Neural cell (in vitro differentiated cells): ENCODE data around the gene MCCC1.

Source experiments
- CTCF ChIP-seq: fragments of 450-650 bp; IDR thresholded peaks from 2 replicates; pipeline ENCODE4 v1.5.1; 2014; ENCODE audit warnings: antibody characterized with exemption, mild to moderate bottlenecking, moderate library complexity; ENCODE audit not compliant: poor library complexity, severe bottlenecking
- EP300 ChIP-seq: fragments of 450-650 bp; conservative IDR thresholded peaks from 2 replicates; pipeline ENCODE4 v1.6.1; 2014; ENCODE audit warnings: antibody characterized with exemption, mild to moderate bottlenecking, moderate library complexity; ENCODE audit not compliant: poor library complexity, severe bottlenecking
- EZH2 ChIP-seq: fragments of 200-600, 300-800 bp; shearing (Covaris generic), sonication (generic); IDR thresholded peaks from 2 replicates; pipeline ENCODE4 v1.6.1; 2014; ENCODE audit warnings: antibody characterized with exemption, low read length, borderline replicate concordance, mild to moderate bottlenecking; ENCODE audit not compliant: insufficient read depth, poor library complexity, severe bottlenecking
- MXI1 ChIP-seq: fragments of 450-650 bp; conservative IDR thresholded peaks from 2 replicates; pipeline ENCODE4 v1.6.1; 2014; ENCODE audit warnings: antibody characterized with exemption, mild to moderate bottlenecking; ENCODE audit not compliant: poor library complexity, severe bottlenecking
- POLR2AphosphoS5 ChIP-seq: IDR thresholded peaks from 2 replicates; pipeline ENCODE4 v1.6.1; 2012
- RAD21 ChIP-seq: fragments of 450-650 bp; conservative IDR thresholded peaks from 2 replicates; pipeline ENCODE4 v1.6.1; 2014; ENCODE audit warnings: antibody characterized with exemption, mild to moderate bottlenecking, moderate library complexity
- SMC3 ChIP-seq: fragments of 450-650 bp; conservative IDR thresholded peaks from 2 replicates; pipeline ENCODE4 v1.6.1; 2014; ENCODE audit warnings: antibody characterized with exemption, mild to moderate bottlenecking, moderate library complexity; ENCODE audit not compliant: poor library complexity
- TAF1 ChIP-seq: IDR thresholded peaks from 2 replicates; pipeline ENCODE4 v1.6.1; 2012; ENCODE audit warnings: low read depth
- TF ChIP-seq, protein P1 (sequence below): IDR thresholded peaks from 2 replicates; pipeline ENCODE4 v1.6.1; 2012; ENCODE audit warnings: borderline replicate concordance

- TF ChIP-seq CTCF, result no peak
- TF ChIP-seq EZH2, result no peak
- TF ChIP-seq POLR2AphosphoS5, result no peak
- no peak for TF ChIP-seq MXI1
- no peak for TF ChIP-seq EP300
- TF ChIP-seq, protein P1, sequence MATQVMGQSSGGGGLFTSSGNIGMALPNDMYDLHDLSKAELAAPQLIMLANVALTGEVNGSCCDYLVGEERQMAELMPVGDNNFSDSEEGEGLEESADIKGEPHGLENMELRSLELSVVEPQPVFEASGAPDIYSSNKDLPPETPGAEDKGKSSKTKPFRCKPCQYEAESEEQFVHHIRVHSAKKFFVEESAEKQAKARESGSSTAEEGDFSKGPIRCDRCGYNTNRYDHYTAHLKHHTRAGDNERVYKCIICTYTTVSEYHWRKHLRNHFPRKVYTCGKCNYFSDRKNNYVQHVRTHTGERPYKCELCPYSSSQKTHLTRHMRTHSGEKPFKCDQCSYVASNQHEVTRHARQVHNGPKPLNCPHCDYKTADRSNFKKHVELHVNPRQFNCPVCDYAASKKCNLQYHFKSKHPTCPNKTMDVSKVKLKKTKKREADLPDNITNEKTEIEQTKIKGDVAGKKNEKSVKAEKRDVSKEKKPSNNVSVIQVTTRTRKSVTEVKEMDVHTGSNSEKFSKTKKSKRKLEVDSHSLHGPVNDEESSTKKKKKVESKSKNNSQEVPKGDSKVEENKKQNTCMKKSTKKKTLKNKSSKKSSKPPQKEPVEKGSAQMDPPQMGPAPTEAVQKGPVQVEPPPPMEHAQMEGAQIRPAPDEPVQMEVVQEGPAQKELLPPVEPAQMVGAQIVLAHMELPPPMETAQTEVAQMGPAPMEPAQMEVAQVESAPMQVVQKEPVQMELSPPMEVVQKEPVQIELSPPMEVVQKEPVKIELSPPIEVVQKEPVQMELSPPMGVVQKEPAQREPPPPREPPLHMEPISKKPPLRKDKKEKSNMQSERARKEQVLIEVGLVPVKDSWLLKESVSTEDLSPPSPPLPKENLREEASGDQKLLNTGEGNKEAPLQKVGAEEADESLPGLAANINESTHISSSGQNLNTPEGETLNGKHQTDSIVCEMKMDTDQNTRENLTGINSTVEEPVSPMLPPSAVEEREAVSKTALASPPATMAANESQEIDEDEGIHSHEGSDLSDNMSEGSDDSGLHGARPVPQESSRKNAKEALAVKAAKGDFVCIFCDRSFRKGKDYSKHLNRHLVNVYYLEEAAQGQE, result no peak
- TF ChIP-seq TAF1, result no peak
- TF ChIP-seq RAD21, result no peak
- TF ChIP-seq SMC3, result no peak
Observed at GRCh38 chr3:183058351-183058750, 40.9 kb downstream of the MCCC1 start.
